ENCODE results near the gene MEIS1.

DNA sequence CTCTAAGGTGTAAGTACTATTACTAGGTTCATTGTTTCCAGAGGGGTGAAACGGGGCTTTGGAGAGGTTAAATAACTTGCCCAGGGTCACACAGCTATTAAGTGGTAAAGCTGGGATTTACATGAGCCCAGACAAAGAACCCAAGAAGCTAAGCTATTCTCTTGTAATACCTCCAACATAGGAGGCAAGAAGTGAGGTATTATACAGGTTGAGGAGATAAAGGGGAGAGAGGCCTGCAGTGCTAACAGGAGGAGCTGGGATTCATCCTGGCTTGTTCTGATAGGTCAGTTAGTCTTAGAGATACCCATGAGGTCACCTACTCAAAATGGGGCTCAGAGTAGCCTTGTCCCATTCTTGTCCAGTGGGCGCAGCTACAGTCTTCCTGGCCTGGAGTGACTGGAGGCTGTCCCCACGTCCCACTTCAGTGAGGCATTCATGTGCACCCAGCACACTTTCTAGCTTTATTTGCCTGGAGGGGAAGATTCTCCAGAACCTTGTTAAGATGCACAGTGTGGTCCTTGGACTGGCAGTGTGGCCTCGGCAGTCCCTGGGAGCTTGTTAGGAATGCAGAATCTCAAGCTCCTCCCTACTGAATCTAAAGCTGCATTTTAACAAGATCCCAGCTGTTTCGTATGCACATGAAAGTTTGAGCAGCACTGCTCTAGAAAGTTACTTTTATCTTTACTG is 63.5 kb downstream of the MEIS1 start:
- TF ChIP-seq POLR2A (IDR thresholded peaks at IDR 0.05) = no peak
- TF ChIP-seq, protein P1, sequence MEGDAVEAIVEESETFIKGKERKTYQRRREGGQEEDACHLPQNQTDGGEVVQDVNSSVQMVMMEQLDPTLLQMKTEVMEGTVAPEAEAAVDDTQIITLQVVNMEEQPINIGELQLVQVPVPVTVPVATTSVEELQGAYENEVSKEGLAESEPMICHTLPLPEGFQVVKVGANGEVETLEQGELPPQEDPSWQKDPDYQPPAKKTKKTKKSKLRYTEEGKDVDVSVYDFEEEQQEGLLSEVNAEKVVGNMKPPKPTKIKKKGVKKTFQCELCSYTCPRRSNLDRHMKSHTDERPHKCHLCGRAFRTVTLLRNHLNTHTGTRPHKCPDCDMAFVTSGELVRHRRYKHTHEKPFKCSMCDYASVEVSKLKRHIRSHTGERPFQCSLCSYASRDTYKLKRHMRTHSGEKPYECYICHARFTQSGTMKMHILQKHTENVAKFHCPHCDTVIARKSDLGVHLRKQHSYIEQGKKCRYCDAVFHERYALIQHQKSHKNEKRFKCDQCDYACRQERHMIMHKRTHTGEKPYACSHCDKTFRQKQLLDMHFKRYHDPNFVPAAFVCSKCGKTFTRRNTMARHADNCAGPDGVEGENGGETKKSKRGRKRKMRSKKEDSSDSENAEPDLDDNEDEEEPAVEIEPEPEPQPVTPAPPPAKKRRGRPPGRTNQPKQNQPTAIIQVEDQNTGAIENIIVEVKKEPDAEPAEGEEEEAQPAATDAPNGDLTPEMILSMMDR (IDR thresholded peaks at IDR 0.05) = no peak
